HCT116 (cell line): ENCODE data around the gene PAM16.

Source experiments
- EZH2phosphoT487 ChIP-seq: fragments of 200-600 bp; IDR thresholded peaks from 2 replicates; pipeline ENCODE4 v1.6.1; 2018; ENCODE audit warnings: antibody characterized with exemption, borderline replicate concordance
- YY1 ChIP-seq: IDR thresholded peaks from 2 replicates; pipeline ENCODE4 v1.6.1; 2011; ENCODE audit warnings: low read length, low read depth, moderate library complexity, mild to moderate bottlenecking; ENCODE audit not compliant: insufficient replicate concordance; ENCODE audit errors: extremely low read depth
- ZNF274 ChIP-seq: fragments of 200-500 bp; sonication (Bioruptor generic); IDR thresholded peaks from 2 replicates; pipeline ENCODE4 v1.6.1; 2014; ENCODE audit warnings: mild to moderate bottlenecking, low read depth, low read length, inconsistent platforms
- TF ChIP-seq, protein P1 (sequence below), 3 experiments: fragments of 200-600 bp in 1 of 3; sonication (generic) in 1 of 3; IDR thresholded peaks in 2 of 3; conservative IDR thresholded peaks in 1 of 3; 2 replicates each; pipeline ENCODE4 v1.5.1; 2012 to 2017; ENCODE audit warnings: low read depth in 2 of 3, low read length in 2 of 3, antibody characterized with exemption in 1 of 3, borderline replicate concordance in 1 of 3, control low read depth in 1 of 3, mild to moderate bottlenecking in 1 of 3, mixed read lengths in 1 of 3, mixed run types in 1 of 3, moderate library complexity in 1 of 3; ENCODE audit not compliant: insufficient read depth in 1 of 3
- TF ChIP-seq, protein P2 (sequence below): IDR thresholded peaks from 2 replicates; pipeline ENCODE4 v1.6.1; 2012
- TF ChIP-seq, protein P3 (sequence below): IDR thresholded peaks from 2 replicates; pipeline ENCODE4 v1.6.1; 2012

DNA sequence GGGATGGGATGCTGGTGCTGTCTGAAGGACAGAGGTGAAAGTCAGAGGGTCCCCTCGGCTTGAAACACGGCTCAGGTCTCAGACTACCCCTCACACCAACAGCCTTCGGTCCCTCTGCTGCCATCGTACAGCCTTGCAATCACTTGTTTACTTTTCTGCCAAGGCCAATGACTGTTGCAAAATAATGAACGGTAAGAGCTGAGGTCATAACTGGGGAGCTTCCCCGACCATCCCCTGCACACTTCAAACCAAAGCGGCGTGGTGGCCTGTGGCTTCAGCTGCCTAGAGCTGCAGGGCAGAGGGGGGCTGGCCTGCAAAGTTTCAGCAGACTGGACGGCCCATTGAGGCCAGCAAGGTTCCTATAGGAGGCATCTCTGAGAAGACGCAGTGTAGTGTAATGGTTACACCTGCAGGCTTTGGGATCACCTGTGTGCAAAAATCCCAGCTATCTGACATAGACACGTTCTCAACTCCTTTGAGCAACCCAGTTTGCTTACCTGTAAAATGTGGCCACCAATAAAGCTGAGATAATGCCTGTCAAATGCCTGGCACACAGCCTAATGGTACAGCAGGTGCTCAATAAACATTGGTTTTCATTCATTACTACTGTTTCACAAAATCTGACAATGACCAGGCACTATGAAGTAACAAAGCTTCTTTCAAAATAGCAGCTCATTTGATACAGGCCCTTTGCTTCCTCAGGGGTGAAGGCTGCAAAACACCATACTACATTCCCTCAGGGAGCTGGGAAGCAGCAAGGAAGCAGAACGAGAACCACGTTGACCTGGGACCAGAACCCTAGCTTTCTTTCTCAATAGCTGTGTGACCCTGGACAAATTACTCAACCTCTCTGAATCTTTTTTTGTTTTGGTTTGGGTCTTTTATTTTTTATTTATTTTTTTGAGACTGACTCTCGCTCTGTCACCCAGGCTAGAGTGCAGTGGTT, 5.0 kb downstream of the PAM16 start:
- TF ChIP-seq ZNF274 (no peak), EZH2phosphoT487 (no peak), YY1 (no peak)
- TF ChIP-seq, protein P1, sequence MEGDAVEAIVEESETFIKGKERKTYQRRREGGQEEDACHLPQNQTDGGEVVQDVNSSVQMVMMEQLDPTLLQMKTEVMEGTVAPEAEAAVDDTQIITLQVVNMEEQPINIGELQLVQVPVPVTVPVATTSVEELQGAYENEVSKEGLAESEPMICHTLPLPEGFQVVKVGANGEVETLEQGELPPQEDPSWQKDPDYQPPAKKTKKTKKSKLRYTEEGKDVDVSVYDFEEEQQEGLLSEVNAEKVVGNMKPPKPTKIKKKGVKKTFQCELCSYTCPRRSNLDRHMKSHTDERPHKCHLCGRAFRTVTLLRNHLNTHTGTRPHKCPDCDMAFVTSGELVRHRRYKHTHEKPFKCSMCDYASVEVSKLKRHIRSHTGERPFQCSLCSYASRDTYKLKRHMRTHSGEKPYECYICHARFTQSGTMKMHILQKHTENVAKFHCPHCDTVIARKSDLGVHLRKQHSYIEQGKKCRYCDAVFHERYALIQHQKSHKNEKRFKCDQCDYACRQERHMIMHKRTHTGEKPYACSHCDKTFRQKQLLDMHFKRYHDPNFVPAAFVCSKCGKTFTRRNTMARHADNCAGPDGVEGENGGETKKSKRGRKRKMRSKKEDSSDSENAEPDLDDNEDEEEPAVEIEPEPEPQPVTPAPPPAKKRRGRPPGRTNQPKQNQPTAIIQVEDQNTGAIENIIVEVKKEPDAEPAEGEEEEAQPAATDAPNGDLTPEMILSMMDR (IDR thresholded peaks at IDR 0.05 in 2 of 3, conservative IDR thresholded peaks at IDR 0.05 in 1 of 3; ENCODE audit: borderline replicate concordance in 1 of 3, insufficient read depth in 1 of 3, low read depth in 2 of 3, low read length in 2 of 3): no peak
- TF ChIP-seq, protein P2, sequence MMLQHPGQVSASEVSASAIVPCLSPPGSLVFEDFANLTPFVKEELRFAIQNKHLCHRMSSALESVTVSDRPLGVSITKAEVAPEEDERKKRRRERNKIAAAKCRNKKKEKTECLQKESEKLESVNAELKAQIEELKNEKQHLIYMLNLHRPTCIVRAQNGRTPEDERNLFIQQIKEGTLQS: no peak
- TF ChIP-seq, protein P3, sequence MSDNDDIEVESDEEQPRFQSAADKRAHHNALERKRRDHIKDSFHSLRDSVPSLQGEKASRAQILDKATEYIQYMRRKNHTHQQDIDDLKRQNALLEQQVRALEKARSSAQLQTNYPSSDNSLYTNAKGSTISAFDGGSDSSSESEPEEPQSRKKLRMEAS: no peak
